Body of pancreas (tissue), 4 donors: ENCODE data around the gene GSAP.
"Not testable (repeated sequence)": the region's sequence is repeated elsewhere in the genome, so short reads cannot be mapped to it uniquely, and the experiment has no call there.

Experiments used
- POLR2A ChIP-seq, 3 donors: fragments of 450-650 bp; IDR thresholded peaks; one replicate each; pipeline ENCODE4 v1.6.1; 2016; ENCODE audit warnings: antibody characterized with exemption in 3 of 3, mild to moderate bottlenecking in 2 of 3
- TF ChIP-seq, protein P1 (sequence below), 7 experiments: fragments of 450-650 bp in 4 of 7; fragments of 200-600 bp in 3 of 7; sonication (generic) in 3 of 7; IDR thresholded peaks; one replicate each; pipeline ENCODE4 v1.5.1; 2016 to 2019; ENCODE audit warnings: antibody characterized with exemption in 7 of 7

DNA sequence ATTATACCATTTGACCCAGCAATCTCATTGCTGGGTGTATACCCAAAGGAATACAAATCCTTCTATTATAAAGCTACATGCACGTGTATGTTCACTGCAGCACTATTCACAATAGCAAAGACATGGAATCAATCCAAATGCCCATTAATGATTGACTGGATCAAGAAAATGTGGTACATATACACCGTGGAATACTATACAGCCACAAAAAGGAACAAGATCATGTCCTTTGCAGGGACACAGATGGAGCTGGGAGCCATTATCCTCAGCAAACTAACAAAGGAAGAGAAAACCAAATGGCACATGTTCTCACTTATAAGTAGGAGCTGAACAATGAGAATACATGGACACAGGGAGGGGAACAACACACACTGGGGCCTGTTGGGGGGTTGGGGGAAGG, 82.1 kb downstream of the GSAP start:
- not testable (repeated sequence) for TF ChIP-seq POLR2A (IDR thresholded peaks at IDR 0.05)
- TF ChIP-seq, protein P1, sequence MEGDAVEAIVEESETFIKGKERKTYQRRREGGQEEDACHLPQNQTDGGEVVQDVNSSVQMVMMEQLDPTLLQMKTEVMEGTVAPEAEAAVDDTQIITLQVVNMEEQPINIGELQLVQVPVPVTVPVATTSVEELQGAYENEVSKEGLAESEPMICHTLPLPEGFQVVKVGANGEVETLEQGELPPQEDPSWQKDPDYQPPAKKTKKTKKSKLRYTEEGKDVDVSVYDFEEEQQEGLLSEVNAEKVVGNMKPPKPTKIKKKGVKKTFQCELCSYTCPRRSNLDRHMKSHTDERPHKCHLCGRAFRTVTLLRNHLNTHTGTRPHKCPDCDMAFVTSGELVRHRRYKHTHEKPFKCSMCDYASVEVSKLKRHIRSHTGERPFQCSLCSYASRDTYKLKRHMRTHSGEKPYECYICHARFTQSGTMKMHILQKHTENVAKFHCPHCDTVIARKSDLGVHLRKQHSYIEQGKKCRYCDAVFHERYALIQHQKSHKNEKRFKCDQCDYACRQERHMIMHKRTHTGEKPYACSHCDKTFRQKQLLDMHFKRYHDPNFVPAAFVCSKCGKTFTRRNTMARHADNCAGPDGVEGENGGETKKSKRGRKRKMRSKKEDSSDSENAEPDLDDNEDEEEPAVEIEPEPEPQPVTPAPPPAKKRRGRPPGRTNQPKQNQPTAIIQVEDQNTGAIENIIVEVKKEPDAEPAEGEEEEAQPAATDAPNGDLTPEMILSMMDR (IDR thresholded peaks at IDR 0.05): not testable (repeated sequence)
